Measurements from ENCODE around the gene TMED5. TPM values are rescaled to one million over a fixed set of nuclear protein-coding genes. Genes with fewer than 3 reads are reported as not detected.
"Not testable (repeated sequence)": the region's sequence is repeated elsewhere in the genome, so short reads cannot be mapped to it uniquely, and the experiment has no call there.

Gene TMED5
- total RNA-seq, 1 donor from 2014 or later, result 44.0 TPM

DNA sequence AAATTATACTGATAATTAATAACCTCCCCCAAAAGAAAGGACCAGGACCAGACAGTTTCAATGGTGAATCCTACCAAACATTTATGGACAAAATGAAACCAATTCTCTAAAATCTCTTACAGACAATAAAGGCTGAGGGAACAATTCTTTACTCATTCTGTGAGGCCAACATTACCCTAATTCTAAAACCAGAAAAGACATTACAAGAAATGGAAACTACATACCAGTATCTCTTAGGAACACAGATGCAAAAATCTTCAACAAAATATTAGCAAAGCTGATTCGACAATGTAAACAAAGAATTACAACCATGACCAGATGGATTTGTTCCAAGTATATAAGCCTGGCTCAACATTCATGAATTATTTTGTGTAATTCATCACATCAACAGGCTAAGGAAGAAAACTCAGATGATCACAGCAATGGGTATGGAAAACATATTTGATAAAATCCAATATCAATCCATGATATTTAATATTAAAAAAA, 8.6 kb downstream of the TMED5 start:
- intact Hi-C loops (cut with micrococcal nuclease), result no loop called here
- H3K36me3 ChIP-seq, result peaks cover 10% of the 10 kb centered on the region
- peaks cover 35% of the 10 kb centered on the region for H3K4me1 ChIP-seq
- TF ChIP-seq, protein P1, sequence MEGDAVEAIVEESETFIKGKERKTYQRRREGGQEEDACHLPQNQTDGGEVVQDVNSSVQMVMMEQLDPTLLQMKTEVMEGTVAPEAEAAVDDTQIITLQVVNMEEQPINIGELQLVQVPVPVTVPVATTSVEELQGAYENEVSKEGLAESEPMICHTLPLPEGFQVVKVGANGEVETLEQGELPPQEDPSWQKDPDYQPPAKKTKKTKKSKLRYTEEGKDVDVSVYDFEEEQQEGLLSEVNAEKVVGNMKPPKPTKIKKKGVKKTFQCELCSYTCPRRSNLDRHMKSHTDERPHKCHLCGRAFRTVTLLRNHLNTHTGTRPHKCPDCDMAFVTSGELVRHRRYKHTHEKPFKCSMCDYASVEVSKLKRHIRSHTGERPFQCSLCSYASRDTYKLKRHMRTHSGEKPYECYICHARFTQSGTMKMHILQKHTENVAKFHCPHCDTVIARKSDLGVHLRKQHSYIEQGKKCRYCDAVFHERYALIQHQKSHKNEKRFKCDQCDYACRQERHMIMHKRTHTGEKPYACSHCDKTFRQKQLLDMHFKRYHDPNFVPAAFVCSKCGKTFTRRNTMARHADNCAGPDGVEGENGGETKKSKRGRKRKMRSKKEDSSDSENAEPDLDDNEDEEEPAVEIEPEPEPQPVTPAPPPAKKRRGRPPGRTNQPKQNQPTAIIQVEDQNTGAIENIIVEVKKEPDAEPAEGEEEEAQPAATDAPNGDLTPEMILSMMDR (IDR thresholded peaks at IDR 0.05; ENCODE audit: borderline replicate concordance), result no peak
- H3K27me3 ChIP-seq (ENCODE audit: low read depth), result no peaks in the 10 kb centered on the region
- no peak overlapping the region for H3K4me3 ChIP-seq
- no peak overlapping the region for H3K27ac ChIP-seq (replicated peaks)
- H3K9me3 ChIP-seq (replicated peaks), result peaks cover 27% of the 10 kb centered on the region
- no peak for DNase-seq

DNA sequence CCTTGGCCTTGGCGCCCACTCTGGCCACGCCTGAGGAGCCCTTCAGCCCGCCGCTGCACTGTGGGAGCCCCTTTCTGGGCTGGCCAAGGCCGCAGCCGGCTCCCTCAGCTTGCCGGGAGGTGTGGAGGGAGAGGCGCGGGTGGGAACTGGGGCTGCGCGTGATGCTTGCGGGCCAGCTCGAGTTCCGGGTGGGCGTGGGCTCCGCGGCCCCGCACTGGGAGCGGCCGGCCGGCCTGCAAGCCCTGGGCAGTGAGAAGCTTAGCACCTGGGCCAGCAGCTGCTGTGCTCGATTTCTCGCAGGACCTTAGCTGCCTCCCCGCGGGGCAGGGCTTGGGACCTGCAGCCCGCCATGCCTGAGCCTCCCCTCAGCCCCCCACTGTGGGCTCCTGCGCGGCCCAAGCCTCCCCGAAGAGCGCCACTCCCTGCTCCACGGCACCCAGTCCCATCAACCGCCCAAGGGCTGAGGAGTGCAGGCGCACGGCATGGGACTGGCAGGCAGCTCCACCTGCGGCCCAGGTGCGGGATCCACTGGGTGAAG, 10.0 kb downstream of the TMED5 start:
- H3K4me3 ChIP-seq; intact Hi-C loops (cut with micrococcal nuclease); H3K27ac ChIP-seq (replicated peaks); DNase-seq; H3K27me3 ChIP-seq (ENCODE audit: low read depth): not testable (repeated sequence)
- H3K36me3 ChIP-seq, result peaks cover 19% of the 10 kb centered on the region
- peaks cover 35% of the 10 kb centered on the region for H3K9me3 ChIP-seq (replicated peaks)
- peaks cover 25% of the 10 kb centered on the region for H3K4me1 ChIP-seq

DNA sequence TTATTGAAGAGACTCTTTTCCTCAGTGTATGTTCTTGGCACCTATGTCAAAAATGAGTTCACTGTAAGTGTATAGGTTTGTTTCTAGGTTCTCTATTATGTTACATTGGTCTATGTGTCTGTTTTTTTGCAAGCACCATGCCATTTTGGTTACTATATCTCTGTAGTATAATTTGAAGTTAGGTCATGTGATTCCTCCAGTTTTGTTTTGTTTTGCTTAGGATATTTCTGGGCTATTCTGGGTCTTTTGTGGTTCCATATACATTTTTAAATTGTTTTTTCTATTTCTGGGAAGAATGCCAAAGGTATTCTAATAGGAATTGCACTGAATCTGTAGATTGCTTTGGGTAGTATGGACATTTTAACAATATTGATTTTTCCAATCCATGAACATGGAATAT, 13.2 kb downstream of the TMED5 start:
- peaks cover 16% of the 10 kb centered on the region for H3K36me3 ChIP-seq
- intact Hi-C loops (cut with micrococcal nuclease), result no loop called here
- H3K27ac ChIP-seq (replicated peaks), result no peak overlapping the region
- TF ChIP-seq, protein P1 (IDR thresholded peaks at IDR 0.05; ENCODE audit: borderline replicate concordance), result no peak
- no peak for DNase-seq
- no peak overlapping the region for H3K4me3 ChIP-seq
- H3K9me3 ChIP-seq (replicated peaks), result peaks cover 35% of the 10 kb centered on the region
- no peaks in the 10 kb centered on the region for H3K27me3 ChIP-seq (ENCODE audit: low read depth)
- peaks cover 20% of the 10 kb centered on the region for H3K4me1 ChIP-seq

DNA sequence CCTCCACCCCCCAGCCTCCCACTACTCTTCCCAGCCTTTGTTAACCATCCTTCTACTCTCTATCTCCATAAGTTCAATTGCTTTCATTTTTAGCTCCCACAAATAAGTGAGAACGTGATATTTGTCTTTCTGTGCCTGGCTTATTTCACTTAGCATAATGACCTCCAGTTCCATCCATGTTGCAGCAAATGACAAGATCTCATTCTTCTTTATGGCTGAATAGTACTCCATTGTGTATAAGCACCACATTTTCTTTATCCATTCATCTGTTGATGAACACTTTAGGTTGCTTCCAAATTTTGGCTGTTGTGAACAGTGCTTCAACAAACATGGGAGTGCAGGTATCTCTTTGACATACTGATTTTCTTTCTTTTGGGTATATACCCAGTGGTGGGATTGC, 14.3 kb downstream of the TMED5 start:
- Histone ChIP-seq H3K4me1 (peaks cover 25% of the 10 kb centered on the region), H3K36me3 (peaks cover 16% of the 10 kb centered on the region), H3K9me3 (replicated peaks) (peaks cover 35% of the 10 kb centered on the region)
- H3K27me3 ChIP-seq (ENCODE audit: low read depth); H3K27ac ChIP-seq (replicated peaks); intact Hi-C loops (cut with micrococcal nuclease); H3K4me3 ChIP-seq; DNase-seq: not testable (repeated sequence)

DNA sequence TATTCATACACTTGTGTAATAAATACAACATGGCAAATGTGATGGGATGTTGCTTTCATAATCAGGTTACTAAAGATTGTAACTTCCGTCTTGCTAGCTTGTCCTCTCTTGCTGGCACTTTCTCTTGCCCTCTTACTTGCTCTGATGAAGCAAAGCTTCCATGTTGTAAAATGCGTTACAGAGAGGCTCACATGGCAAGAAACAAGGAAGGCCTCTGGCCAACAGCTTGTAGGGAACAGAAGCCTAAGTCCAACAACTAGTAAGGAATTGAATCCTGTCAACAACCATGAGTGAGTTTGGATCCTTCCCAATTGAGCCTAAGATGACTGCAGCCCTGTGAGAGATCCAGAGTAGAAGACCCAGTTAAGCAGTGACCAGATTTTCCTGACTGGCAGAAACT, 15.4 kb downstream of the TMED5 start:
- intact Hi-C loops (cut with micrococcal nuclease), result no loop called here
- Histone ChIP-seq H3K36me3 (peaks cover 20% of the 10 kb centered on the region), H3K4me3 (no peak overlapping the region), H3K9me3 (replicated peaks) (peaks cover 29% of the 10 kb centered on the region), H3K27me3 (ENCODE audit: low read depth) (no peaks in the 10 kb centered on the region), H3K4me1 (peaks cover 29% of the 10 kb centered on the region), H3K27ac (replicated peaks) (peak overlapping the region; percentile 34)
- no peak for DNase-seq
- TF ChIP-seq, protein P1 (IDR thresholded peaks at IDR 0.05; ENCODE audit: borderline replicate concordance), result no peak

DNA sequence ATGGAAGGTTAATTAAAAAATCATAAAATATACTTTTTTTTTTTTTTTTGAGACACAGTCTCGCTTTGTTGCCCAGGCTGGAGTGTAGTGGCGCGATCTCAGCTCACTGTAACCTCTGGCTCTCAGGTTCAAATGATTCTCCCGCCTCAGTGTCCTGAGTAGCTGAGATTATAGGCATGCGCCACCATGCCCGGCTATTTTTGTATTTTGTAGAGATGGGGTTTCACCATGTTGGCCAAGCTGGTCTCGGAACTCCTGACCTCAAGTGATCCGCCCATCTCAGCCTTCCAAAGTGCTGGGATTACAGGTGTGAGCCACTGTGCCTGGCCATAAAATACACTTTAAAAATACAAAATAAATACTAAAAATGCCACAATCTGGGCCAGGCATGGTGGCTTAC, 16.9 kb downstream of the TMED5 start:
- H3K27ac ChIP-seq (replicated peaks); H3K4me3 ChIP-seq; intact Hi-C loops (cut with micrococcal nuclease); DNase-seq; H3K27me3 ChIP-seq (ENCODE audit: low read depth): not testable (repeated sequence)
- H3K36me3 ChIP-seq, result peaks cover 35% of the 10 kb centered on the region
- H3K4me1 ChIP-seq, result peaks cover 29% of the 10 kb centered on the region
- peaks cover 23% of the 10 kb centered on the region for H3K9me3 ChIP-seq (replicated peaks)

DNA sequence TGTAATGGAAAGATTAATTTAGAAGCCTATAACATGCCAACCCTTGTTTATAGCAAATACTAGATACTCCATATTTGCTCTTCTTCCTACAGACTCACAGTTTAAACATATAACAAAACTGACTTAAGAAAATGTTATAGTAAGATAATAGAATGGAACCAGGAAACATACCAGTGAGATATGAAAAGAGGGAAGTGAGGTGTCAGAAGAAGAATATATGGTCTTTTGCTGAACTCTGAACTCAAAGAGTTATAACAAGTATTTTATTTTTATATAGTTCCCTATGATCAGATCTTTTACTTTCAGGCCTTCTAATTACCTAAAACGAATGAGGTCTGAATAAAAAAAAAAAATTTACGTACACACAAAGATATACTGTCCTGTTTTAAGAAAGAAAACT, 20.9 kb downstream of the TMED5 start:
- peaks cover 26% of the 10 kb centered on the region for H3K4me1 ChIP-seq
- intact Hi-C loops (cut with micrococcal nuclease), result no loop called here
- no peak overlapping the region for H3K4me3 ChIP-seq
- peaks cover 54% of the 10 kb centered on the region for H3K36me3 ChIP-seq
- H3K9me3 ChIP-seq (replicated peaks), result no peaks in the 10 kb centered on the region
- DNase-seq, result no peak
- TF ChIP-seq, protein P1 (IDR thresholded peaks at IDR 0.05; ENCODE audit: borderline replicate concordance), result no peak
- no peak overlapping the region for H3K27ac ChIP-seq (replicated peaks)
- no peaks in the 10 kb centered on the region for H3K27me3 ChIP-seq (ENCODE audit: low read depth)
